H9 (cell line): ENCODE results near the gene KLHDC9. TPM values are rescaled to one million over a fixed set of nuclear protein-coding genes. Genes with fewer than 3 reads are reported as not detected.

ENCODE experiments used
- DNase-seq: peaks from one replicate; pipeline ENCODE4 v3.0.0-alpha.2; 2017
- H2AFZ ChIP-seq: one replicate; pipeline ENCODE4 v1.6.1; 2013; ENCODE audit warnings: mild to moderate bottlenecking, low read length, control low read depth, moderate library complexity
- H2AK5ac ChIP-seq: 2 replicates; pipeline ENCODE4 v1.6.1; 2013; ENCODE audit warnings: low read length, control low read depth, mixed read lengths; ENCODE audit not compliant: insufficient read length
- H2BK120ac ChIP-seq: one replicate; pipeline ENCODE4 v1.6.1; 2013; ENCODE audit warnings: low read depth, mild to moderate bottlenecking, low read length, control low read depth, inconsistent platforms; ENCODE audit not compliant: poor library complexity, severe bottlenecking
- H2BK12ac ChIP-seq: 2 replicates; pipeline ENCODE4 v1.6.1; 2013; ENCODE audit warnings: low read length, control low read depth, mixed read lengths, low read depth; ENCODE audit not compliant: insufficient read length
- H2BK15ac ChIP-seq: 2 replicates; pipeline ENCODE4 v1.6.1; 2013; ENCODE audit warnings: low read depth, low read length, control low read depth
- H2BK20ac ChIP-seq: one replicate; pipeline ENCODE4 v1.6.1; 2013; ENCODE audit warnings: low read depth, mild to moderate bottlenecking, low read length, control low read depth, inconsistent platforms; ENCODE audit not compliant: poor library complexity, severe bottlenecking
- H2BK5ac ChIP-seq: 2 replicates; pipeline ENCODE4 v1.6.1; 2013; ENCODE audit warnings: low read length, control low read depth, mixed read lengths; ENCODE audit not compliant: insufficient read length
- H3K14ac ChIP-seq: 2 replicates; pipeline ENCODE4 v1.6.1; 2013; ENCODE audit warnings: low read length, control low read depth; ENCODE audit not compliant: insufficient read depth
- H3K18ac ChIP-seq: 2 replicates; pipeline ENCODE4 v1.6.1; 2013; ENCODE audit warnings: low read depth, mild to moderate bottlenecking, mixed read lengths, low read length, control low read depth; ENCODE audit not compliant: insufficient read length
- H3K23ac ChIP-seq: 2 replicates; pipeline ENCODE4 v1.6.1; 2013; ENCODE audit warnings: low read length, control low read depth, mixed read lengths, low read depth; ENCODE audit not compliant: insufficient read length
- H3K23me2 ChIP-seq: 2 replicates; pipeline ENCODE4 v1.6.1; 2013; ENCODE audit warnings: low read depth, mild to moderate bottlenecking, mixed read lengths, low read length, control low read depth; ENCODE audit not compliant: insufficient read length, poor library complexity, severe bottlenecking
- H3K27ac ChIP-seq: 2 replicates; pipeline ENCODE4 v1.5.1; 2013; ENCODE audit warnings: low read length, control low read depth, mixed read lengths, low read depth; ENCODE audit not compliant: insufficient read length
- H3K27me3 ChIP-seq: 2 replicates; pipeline ENCODE4 v1.6.1; 2013; ENCODE audit warnings: low read length, control low read depth, inconsistent platforms; ENCODE audit not compliant: insufficient read depth
- H3K4ac ChIP-seq: 2 replicates; pipeline ENCODE4 v1.6.1; 2013; ENCODE audit warnings: low read depth, mild to moderate bottlenecking, control low read depth, inconsistent platforms, low read length, moderate library complexity
- H3K4me1 ChIP-seq: 2 replicates; pipeline ENCODE4 v1.6.1; 2013; ENCODE audit warnings: low read length, control low read depth, inconsistent platforms; ENCODE audit not compliant: insufficient read depth
- H3K4me2 ChIP-seq: 2 replicates; pipeline ENCODE4 v1.6.1; 2013; ENCODE audit warnings: low read length, control low read depth, mixed read lengths; ENCODE audit not compliant: insufficient read length, insufficient read depth
- H3K56ac ChIP-seq: 2 replicates; pipeline ENCODE4 v1.6.1; 2013; ENCODE audit warnings: low read depth, mild to moderate bottlenecking, mixed read lengths, low read length, control low read depth; ENCODE audit not compliant: insufficient read length
- H3K79me1 ChIP-seq: 2 replicates; pipeline ENCODE4 v1.6.1; 2013; ENCODE audit warnings: low read depth, mild to moderate bottlenecking, moderate library complexity, low read length, control low read depth, inconsistent platforms; ENCODE audit not compliant: insufficient read depth, poor library complexity, severe bottlenecking
- H3K79me2 ChIP-seq: 2 replicates; pipeline ENCODE4 v1.6.1; 2013; ENCODE audit warnings: low read length, control low read depth, inconsistent platforms; ENCODE audit not compliant: insufficient read depth
- H3K9ac ChIP-seq: 2 replicates; pipeline ENCODE4 v1.6.1; 2013; ENCODE audit warnings: low read length, control low read depth, mixed read lengths; ENCODE audit not compliant: insufficient read length; ENCODE audit errors: extremely low read depth
- H3K9me3 ChIP-seq: one replicate; pipeline ENCODE4 v1.6.1; 2013; ENCODE audit warnings: low read depth, low read length, inconsistent platforms; ENCODE audit not compliant: control insufficient read depth
- H3T11ph ChIP-seq: one replicate; pipeline ENCODE4 v1.6.1; 2013; ENCODE audit warnings: mild to moderate bottlenecking, low read length, control low read depth, inconsistent platforms
- H4K20me1 ChIP-seq: one replicate; pipeline ENCODE4 v1.6.1; 2013; ENCODE audit not compliant: control insufficient read depth, insufficient read length, insufficient read depth
- H4K5ac ChIP-seq: 2 replicates; pipeline ENCODE4 v1.6.1; 2013; ENCODE audit warnings: low read depth, mild to moderate bottlenecking, mixed read lengths, low read length, control low read depth; ENCODE audit not compliant: insufficient read length
- H4K8ac ChIP-seq: replicated peaks from 2 replicates; pipeline ENCODE4 v1.6.1; 2013; ENCODE audit warnings: low read length, control low read depth, mixed read lengths, low read depth; ENCODE audit not compliant: insufficient read length
- H4K91ac ChIP-seq: 2 replicates; pipeline ENCODE4 v1.6.1; 2013; ENCODE audit warnings: low read depth, mild to moderate bottlenecking, moderate library complexity, mixed read lengths, low read length, control low read depth; ENCODE audit not compliant: insufficient read length
- H3K27ac Mint-ChIP-seq, 3 experiments: 2 replicates in 2 of 3; 3 replicates in 1 of 3; pipeline ENCODE4 v1.8.0; 2020 to 2021; ENCODE audit warnings: mixed read lengths in 3 of 3, mild to moderate bottlenecking in 1 of 3, moderate library complexity in 1 of 3
- H3K27me3 Mint-ChIP-seq: 2 replicates; pipeline ENCODE4 v1.8.0; 2021; ENCODE audit warnings: low read depth, mild to moderate bottlenecking, moderate library complexity, mixed read lengths
- H3K36me3 Mint-ChIP-seq, 3 experiments: 2 replicates in 2 of 3; 3 replicates in 1 of 3; pipeline ENCODE4 v1.8.0; 2020 to 2021; ENCODE audit warnings: low read depth in 3 of 3, mixed read lengths in 3 of 3; ENCODE audit not compliant: insufficient read depth in 1 of 3
- H3K4me1 Mint-ChIP-seq, 2 experiments: 2 replicates each; pipeline ENCODE4 v1.8.0; 2020; ENCODE audit warnings: mixed read lengths in 2 of 2
- H3K4me3 Mint-ChIP-seq, 2 experiments: 2 replicates in 1 of 2; 3 replicates in 1 of 2; pipeline ENCODE4 v1.8.0; 2020 to 2021; ENCODE audit warnings: mild to moderate bottlenecking in 2 of 2, mixed read lengths in 2 of 2, moderate library complexity in 1 of 2
- H3K9me3 Mint-ChIP-seq, 2 experiments: 2 replicates in 1 of 2; 3 replicates in 1 of 2; pipeline ENCODE4 v1.8.0; 2020; ENCODE audit warnings: mild to moderate bottlenecking in 2 of 2, mixed read lengths in 2 of 2, moderate library complexity in 1 of 2
- WGBS: extraction: QIAGEN DNeasy Blood & Tissue Kit; methylation state at CpG from one replicate; pipeline ENCODE4 v1.1.7; 2013; ENCODE audit warnings: missing lambda C conversion rate, low lambda C conversion rate, mixed read lengths; ENCODE audit not compliant: insufficient read length; ENCODE audit errors: extremely low coverage; 5-methylcytosine and 5-hydroxymethylcytosine counted together
- total RNA-seq: library from RNA; stranded (reverse); gene quantifications from 2 replicates; pipeline ENCODE4 v1.2.1, GENCODE V29; 2021
- TF ChIP-seq, protein P1 (sequence below): fragments of 200-600 bp; sonication (generic); conservative IDR thresholded peaks from 3 replicates; pipeline ENCODE4 v1.8.0; 2021; ENCODE audit warnings: antibody characterized with exemption, mild to moderate bottlenecking

KLHDC9 gene
- total RNA-seq, 1 experiment from 2014 or later: 6.6 TPM

- Mint-ChIP-seq H3K4me3 (no peak overlapping the region), H3K9me3 (no peaks in the 10 kb centered on the region), H3K27me3 (peaks cover 7% of the 10 kb centered on the region), H3K27ac (no peak overlapping the region), H3K4me1 (peaks cover 17 to 18% of the 10 kb centered on the region in 2 experiments), H3K36me3 (no peaks in the 10 kb centered on the region)
- Histone ChIP-seq H2BK120ac (no peak overlapping the region), H3K4ac (no peak overlapping the region), H3K9me3 (no peaks in the 10 kb centered on the region), H4K5ac (no peak overlapping the region), H3K18ac (no peak overlapping the region), H3K56ac (no peak overlapping the region), H3K79me2 (no peaks in the 10 kb centered on the region), H3T11ph (no peak overlapping the region), H3K27me3 (no peaks in the 10 kb centered on the region; the same call in 1 of the 2 replicates), H2AFZ (no peak overlapping the region), H4K91ac (no peak overlapping the region), H2BK5ac (no peak overlapping the region), H3K4me1 (no peaks in the 10 kb centered on the region), H3K23me2 (no peaks in the 10 kb centered on the region), H2BK20ac (no peak overlapping the region), H2BK12ac (no peak overlapping the region), H2AK5ac (no peak overlapping the region), H2BK15ac (no peak overlapping the region), H3K9ac (no peak overlapping the region), H4K20me1 (no peaks in the 10 kb centered on the region), H3K79me1 (no peaks in the 10 kb centered on the region), H3K27ac (no peak overlapping the region), H3K23ac (no peak overlapping the region), H3K14ac (no peak overlapping the region), H4K8ac (no peak overlapping the region), H3K4me2 (no peak overlapping the region)
- TF ChIP-seq, protein P1, sequence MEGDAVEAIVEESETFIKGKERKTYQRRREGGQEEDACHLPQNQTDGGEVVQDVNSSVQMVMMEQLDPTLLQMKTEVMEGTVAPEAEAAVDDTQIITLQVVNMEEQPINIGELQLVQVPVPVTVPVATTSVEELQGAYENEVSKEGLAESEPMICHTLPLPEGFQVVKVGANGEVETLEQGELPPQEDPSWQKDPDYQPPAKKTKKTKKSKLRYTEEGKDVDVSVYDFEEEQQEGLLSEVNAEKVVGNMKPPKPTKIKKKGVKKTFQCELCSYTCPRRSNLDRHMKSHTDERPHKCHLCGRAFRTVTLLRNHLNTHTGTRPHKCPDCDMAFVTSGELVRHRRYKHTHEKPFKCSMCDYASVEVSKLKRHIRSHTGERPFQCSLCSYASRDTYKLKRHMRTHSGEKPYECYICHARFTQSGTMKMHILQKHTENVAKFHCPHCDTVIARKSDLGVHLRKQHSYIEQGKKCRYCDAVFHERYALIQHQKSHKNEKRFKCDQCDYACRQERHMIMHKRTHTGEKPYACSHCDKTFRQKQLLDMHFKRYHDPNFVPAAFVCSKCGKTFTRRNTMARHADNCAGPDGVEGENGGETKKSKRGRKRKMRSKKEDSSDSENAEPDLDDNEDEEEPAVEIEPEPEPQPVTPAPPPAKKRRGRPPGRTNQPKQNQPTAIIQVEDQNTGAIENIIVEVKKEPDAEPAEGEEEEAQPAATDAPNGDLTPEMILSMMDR: no peak
- no CpG with 5 or more reads among the region's 3 CpGs for WGBS
- DNase-seq: no peak
These were observed 7.5 kb upstream of the KLHDC9 start for GRCh38 chr1:161090617-161091016.
